Measurements from ENCODE around the gene NFIX.

NFIX gene

GRCh38 chr19:13104848-13105711, 109.8 kb downstream of the NFIX start:
- peak; percentile 29 for DNase-seq (ENCODE audit: low spot score)

- no peak for DNase-seq (ENCODE audit: low spot score)
Observed at GRCh38 chr19:13109361-13110098, 114.3 kb downstream of the NFIX start.

DNA sequence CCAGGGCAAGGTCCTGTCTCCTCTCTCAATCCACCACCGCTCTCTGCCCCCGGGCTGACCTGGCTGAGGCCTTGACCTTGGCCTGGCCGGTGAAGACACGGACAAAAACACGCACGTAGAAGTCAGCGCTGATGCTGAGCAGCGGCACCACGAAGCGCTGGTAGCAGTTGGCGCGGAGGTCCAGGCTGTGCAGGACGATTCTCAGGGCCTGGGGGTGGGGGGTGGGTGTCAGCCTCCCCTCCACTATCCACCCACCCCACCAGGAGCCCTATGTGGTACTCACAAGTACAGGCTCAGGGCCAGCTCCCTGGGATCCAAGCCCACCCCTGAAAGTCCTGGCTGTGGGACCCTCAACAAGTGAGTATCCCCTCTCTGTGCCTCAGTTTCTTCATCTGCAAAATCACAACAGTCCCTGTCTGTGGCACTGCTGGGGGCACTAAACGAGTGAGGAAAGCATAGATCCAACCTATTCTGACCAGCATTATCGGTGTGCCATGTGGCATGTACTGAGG, 114.9 kb downstream of the NFIX start:
- no peak for DNase-seq (ENCODE audit: low spot score)

GRCh38 chr19:13112555-13112954, 117.3 kb downstream of the NFIX start:
- DNase-seq (ENCODE audit: low spot score), result no peak

DNA sequence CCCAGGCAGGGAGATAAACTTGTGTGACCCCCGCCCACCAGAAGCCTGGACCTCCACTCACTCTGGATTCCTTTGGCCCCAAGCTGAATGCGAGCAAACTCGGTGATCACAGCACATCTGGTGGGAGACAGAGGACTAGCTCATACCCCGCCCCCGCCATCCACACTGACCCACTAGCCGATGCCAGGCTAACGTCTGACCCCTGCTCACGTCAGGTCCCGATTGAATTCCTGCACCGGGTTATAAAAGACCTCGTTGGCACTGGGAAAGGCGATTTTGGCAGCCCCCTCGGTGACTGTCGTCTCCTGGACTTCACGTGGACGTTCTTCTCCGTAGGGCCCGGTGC, 120.6 kb downstream of the NFIX start:
- no peak for DNase-seq (ENCODE audit: low spot score)

- DNase-seq (ENCODE audit: low spot score), result peak; percentile 92
Observed at GRCh38 chr19:13116282-13117175, 121.3 kb downstream of the NFIX start, which contains the start of gene TRMT1. Gene TRMT1, minus strand, starts transcription at chr19:13116740. Its CDS starts 341 bp downstream, at chr19:13116399.

- peak; percentile 17 for DNase-seq (ENCODE audit: low spot score)
Observed at GRCh38 chr19:13117176-13117771, 122.0 kb downstream of the NFIX start.

DNA sequence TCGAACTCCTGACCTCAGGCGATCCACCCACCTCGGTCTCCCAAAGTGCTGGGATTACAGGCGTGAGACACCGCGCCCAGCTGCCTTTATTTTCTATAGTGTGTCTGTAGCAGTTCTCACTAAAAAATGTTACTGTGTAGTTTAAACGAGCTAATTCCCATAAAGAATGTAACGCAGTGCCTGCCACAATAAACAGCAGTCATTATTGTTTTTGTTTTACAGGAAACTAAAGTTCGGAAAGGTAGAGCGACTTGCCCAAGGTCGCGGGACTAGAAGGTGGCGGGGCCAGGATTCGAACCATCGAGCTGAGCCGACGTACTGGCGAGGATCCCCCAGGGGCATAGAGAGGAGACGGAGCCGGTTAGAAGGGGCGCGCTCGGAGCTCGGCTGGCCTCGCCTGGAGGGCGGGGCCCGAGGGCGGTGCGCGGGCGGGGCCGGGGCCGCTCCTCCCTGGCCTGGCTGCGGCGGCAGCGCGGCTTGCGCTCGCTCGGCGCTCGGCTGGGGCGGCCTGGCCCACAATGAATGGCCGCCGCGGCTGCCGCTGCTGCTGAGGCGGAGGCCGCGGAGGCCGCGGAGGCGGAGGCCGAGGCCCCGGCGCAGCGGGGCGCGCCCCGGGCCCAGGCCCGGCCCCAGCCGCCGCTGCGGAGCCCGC, 122.6 kb downstream of the NFIX start, which contains the start of gene NACC1:
NACC1 (plus strand) TSS at position 493 of the 652 bp plus-strand sequence. CDS start 16,944 bp downstream, outside the sequence.
- peak; percentile 89 for DNase-seq (ENCODE audit: low spot score)

GRCh38 chr19:13118424-13119193, 123.3 kb downstream of the NFIX start:
- DNase-seq (ENCODE audit: low spot score), result peak; percentile 23

GRCh38 chr19:13119627-13120026, 124.4 kb downstream of the NFIX start:
- DNase-seq (ENCODE audit: low spot score), result no peak

DNA sequence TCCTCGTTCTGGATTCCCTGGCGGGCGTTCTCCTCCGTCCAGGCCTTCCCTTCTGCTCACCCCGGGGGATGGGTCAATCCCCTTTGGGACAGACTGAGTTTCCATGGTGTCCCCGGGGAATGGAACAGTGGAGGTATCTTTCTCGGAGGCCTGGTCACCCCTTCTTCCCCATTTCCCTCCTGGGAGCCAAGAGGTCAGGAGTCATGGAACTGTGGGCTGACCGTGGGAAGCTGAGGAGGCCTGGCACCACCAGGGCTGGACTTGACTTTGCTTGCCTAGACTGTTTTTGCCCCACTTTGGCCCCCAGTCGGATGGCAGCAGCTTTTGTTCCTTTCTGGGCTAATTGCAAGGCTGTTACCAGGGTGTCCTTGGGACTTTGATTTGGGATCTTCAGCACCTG, 124.8 kb downstream of the NFIX start:
- DNase-seq (ENCODE audit: low spot score), result no peak

DNA sequence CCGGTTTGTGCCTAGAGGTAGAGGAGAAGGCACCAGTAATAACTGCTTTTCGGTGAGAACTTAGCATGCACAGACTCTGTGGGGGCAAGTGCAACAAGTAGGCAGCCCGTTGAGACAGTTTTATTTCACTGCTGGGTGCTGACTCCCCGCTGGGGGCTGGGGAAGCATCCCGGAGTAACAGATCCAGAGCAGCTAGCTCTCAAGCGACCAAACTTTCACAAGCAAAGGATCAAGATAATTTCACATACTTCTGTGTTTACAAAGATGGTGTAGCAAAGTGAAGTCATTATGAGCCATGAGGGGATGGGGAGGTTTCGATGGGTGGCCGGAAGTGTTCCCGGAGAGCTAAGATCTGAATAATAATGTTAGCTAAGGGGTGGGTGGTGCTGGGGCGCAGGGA, 125.5 kb downstream of the NFIX start:
- no peak for DNase-seq (ENCODE audit: low spot score)

- peak; percentile 32 for DNase-seq (ENCODE audit: low spot score)
Observed at GRCh38 chr19:13121551-13122274, 126.4 kb downstream of the NFIX start.

- DNase-seq (ENCODE audit: low spot score), result peak; percentile 14
Observed at GRCh38 chr19:13122275-13122878, 127.1 kb downstream of the NFIX start.

- no peak for DNase-seq (ENCODE audit: low spot score)
Observed at GRCh38 chr19:13122980-13123957, 128.0 kb downstream of the NFIX start.

DNA sequence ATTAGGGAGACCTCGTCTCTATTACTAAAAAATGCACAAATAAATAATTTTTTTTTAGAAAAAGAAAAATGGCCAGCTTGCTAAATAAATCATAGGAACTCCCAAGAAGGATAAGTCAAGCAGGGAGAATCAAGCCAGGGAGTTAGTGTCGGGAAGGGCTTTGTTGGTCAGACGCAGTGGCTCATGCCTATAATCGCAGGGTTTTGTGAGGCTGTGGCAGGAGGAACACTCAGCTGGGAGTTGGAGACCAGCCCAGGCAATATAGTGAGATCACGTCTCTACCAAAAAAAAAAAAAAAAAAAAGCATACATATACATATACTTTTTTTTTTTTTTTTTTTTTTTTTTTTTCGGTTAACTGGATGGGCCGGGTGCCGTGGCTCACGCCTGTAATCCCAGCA, 131.8 kb downstream of the NFIX start:
- no peak for DNase-seq (ENCODE audit: low spot score)

GRCh38 chr19:13127811-13128575, 132.7 kb downstream of the NFIX start:
- DNase-seq (ENCODE audit: low spot score), result no peak

All from CD4-positive, alpha-beta T cell treated with Interleukin-2 at 100 ng/mL for 4 hours (primary cell).